Activated T-cell treated with anti-CD3 and anti-CD28 coated beads, Interleukin-2, amount 50 U/mL, for 1 hour (primary cell): ENCODE measurements around the gene UBE2G2.

Source experiments
- DNase-seq: peaks from one replicate; pipeline ENCODE4 v3.0.0-alpha.2; 2020

UBE2G2 gene

GRCh38 chr21:44742418-44743153, 59.0 kb downstream of the UBE2G2 start:
- no peak for DNase-seq

- DNase-seq, result no peak
Measured at GRCh38 chr21:44741921-44742320, 59.7 kb downstream of the UBE2G2 start.

- DNase-seq, result no peak
Measured at GRCh38 chr21:44740742-44741141, 60.9 kb downstream of the UBE2G2 start.

- DNase-seq, result no peak
Measured at GRCh38 chr21:44739316-44739715, 62.3 kb downstream of the UBE2G2 start.

- DNase-seq, result no peak
Measured at GRCh38 chr21:44738621-44739020, 63.0 kb downstream of the UBE2G2 start.

GRCh38 chr21:44737706-44738354, 63.8 kb downstream of the UBE2G2 start:
- no peak for DNase-seq

- DNase-seq, result no peak
Measured at GRCh38 chr21:44736291-44737004, 65.2 kb downstream of the UBE2G2 start.

- DNase-seq, result no peak
Measured at GRCh38 chr21:44735821-44736220, 65.8 kb downstream of the UBE2G2 start.

GRCh38 chr21:44734841-44735240, 66.8 kb downstream of the UBE2G2 start:
- DNase-seq, result no peak

- DNase-seq, result no peak
Measured at GRCh38 chr21:44734026-44734745, 67.4 kb downstream of the UBE2G2 start.

GRCh38 chr21:44732956-44733355, 68.7 kb downstream of the UBE2G2 start:
- no peak for DNase-seq

- no peak for DNase-seq
Measured at GRCh38 chr21:44732263-44732662, 69.4 kb downstream of the UBE2G2 start.

- DNase-seq, result no peak
Measured at GRCh38 chr21:44730951-44731579, 70.6 kb downstream of the UBE2G2 start.

GRCh38 chr21:44730028-44730395, 71.6 kb downstream of the UBE2G2 start:
- no peak for DNase-seq

GRCh38 chr21:44729336-44730027, 72.1 kb downstream of the UBE2G2 start:
- no peak for DNase-seq

- DNase-seq, result no peak
Measured at GRCh38 chr21:44728716-44729115, 72.9 kb downstream of the UBE2G2 start.

GRCh38 chr21:44727757-44728156, 73.9 kb downstream of the UBE2G2 start:
- no peak for DNase-seq

- DNase-seq, result no peak
Measured at GRCh38 chr21:44727321-44727720, 74.3 kb downstream of the UBE2G2 start.

GRCh38 chr21:44726826-44727225, 74.8 kb downstream of the UBE2G2 start:
- DNase-seq, result no peak

GRCh38 chr21:44724926-44725325, 76.7 kb downstream of the UBE2G2 start:
- no peak for DNase-seq

GRCh38 chr21:44724196-44724595, 77.4 kb downstream of the UBE2G2 start:
- DNase-seq, result no peak
